ENCODE measurements around the gene SULT1A3. TPM values are rescaled to one million over a fixed set of nuclear protein-coding genes. Genes with fewer than 3 reads are reported as not detected.
A peak's percentile ranks its signal among the peaks of the same experiment; 100 is the strongest.

The SULT1A3 gene
- total RNA-seq, 1 donor from 2014 or later, result 23.1 TPM

- no peaks in the 10 kb centered on the region for H3K9me3 ChIP-seq
- intact Hi-C loops (cut with DNase I), result no loop called here
- no peak overlapping the region for H3K27ac ChIP-seq
- H3K27me3 ChIP-seq (ENCODE audit: low read depth), result no peaks in the 10 kb centered on the region
- peaks cover 6% of the 10 kb centered on the region for H3K4me1 ChIP-seq
- DNase-seq, result no peak
- H3K36me3 ChIP-seq, result no peaks in the 10 kb centered on the region
- no peak for ATAC-seq
- no peak overlapping the region for H3K4me3 ChIP-seq
- no peak for TF ChIP-seq CTCF (IDR thresholded peaks at IDR 0.05)
Observed at GRCh38 chr16:30179931-30180330, 19.1 kb upstream of the SULT1A3 start.

- no peak for TF ChIP-seq CTCF (IDR thresholded peaks at IDR 0.05)
- Histone ChIP-seq H3K9me3 (no peaks in the 10 kb centered on the region), H3K27ac (no peak overlapping the region), H3K27me3 (ENCODE audit: low read depth) (no peaks in the 10 kb centered on the region), H3K4me1 (peaks cover 6% of the 10 kb centered on the region), H3K36me3 (no peaks in the 10 kb centered on the region), H3K4me3 (no peak overlapping the region)
- ATAC-seq, result no peak
- intact Hi-C loops (cut with DNase I), result no loop called here
- DNase-seq, result no peak
Observed at GRCh38 chr16:30180741-30181140, 18.3 kb upstream of the SULT1A3 start.

- ATAC-seq (peak; percentile 77 to 85), DNase-seq (peak; percentile 91)
- intact Hi-C loops (cut with DNase I), result no loop called here
- Histone ChIP-seq H3K4me3 (peak within 1 kb of the TSS; percentile 69), H3K27ac (peak within 1 kb of the TSS; percentile 78), H3K27me3 (ENCODE audit: low read depth) (no peaks in the 10 kb centered on the region), H3K36me3 (peaks cover 10% of the 10 kb centered on the region), H3K4me1 (peaks cover 20% of the 10 kb centered on the region), H3K9me3 (no peaks in the 10 kb centered on the region)
- no peak for TF ChIP-seq CTCF (IDR thresholded peaks at IDR 0.05)
Observed at GRCh38 chr16:30183233-30184095, 15.6 kb upstream of the SULT1A3 start, which contains the start of gene CORO1A. TSS of gene CORO1A (plus strand) at chr16:30183602. CDS start at chr16:30185210, 1,608 bp downstream.

GRCh38 chr16:30184096-30184890, 14.8 kb upstream of the SULT1A3 start:
- DNase-seq, result peak; percentile 71
- H3K27ac ChIP-seq, result peak overlapping the region; percentile 78
- intact Hi-C loops (cut with DNase I), result no loop called here
- no peaks in the 10 kb centered on the region for H3K9me3 ChIP-seq
- H3K27me3 ChIP-seq (ENCODE audit: low read depth), result no peaks in the 10 kb centered on the region
- peak overlapping the region; percentile 69 for H3K4me3 ChIP-seq
- H3K4me1 ChIP-seq, result peaks cover 20% of the 10 kb centered on the region
- peaks cover 10% of the 10 kb centered on the region for H3K36me3 ChIP-seq
- ATAC-seq, result peak; percentile 5 to 36
- no peak for TF ChIP-seq CTCF (IDR thresholded peaks at IDR 0.05)

GRCh38 chr16:30184891-30185682, 14.0 kb upstream of the SULT1A3 start:
- Histone ChIP-seq H3K4me3 (peak overlapping the region; percentile 69), H3K9me3 (no peaks in the 10 kb centered on the region), H3K4me1 (peaks cover 20% of the 10 kb centered on the region), H3K27me3 (ENCODE audit: low read depth) (no peaks in the 10 kb centered on the region), H3K27ac (peak overlapping the region; percentile 78), H3K36me3 (peaks cover 10% of the 10 kb centered on the region)
- intact Hi-C loops (cut with DNase I), result no loop called here
- peak; percentile 47 for DNase-seq
- no peak for TF ChIP-seq CTCF (IDR thresholded peaks at IDR 0.05)
- ATAC-seq, result no peak
